HEK293T (cell line): Measurements from ENCODE around the gene EEF2K.

ENCODE experiments used
- CTCF ChIA-PET: fragments of 350-600 bp; formaldehyde crosslinking; extraction: SDS; loops from one replicate; lab custom pipeline; 2021; ENCODE audit warnings: antibody characterized with exemption, inconsistent platforms; lab: Yijun Ruan, JAX
- POLR2A ChIA-PET: fragments of 350-600 bp; formaldehyde crosslinking; extraction: SDS; loops from one replicate; lab custom pipeline; 2020; ENCODE audit warnings: antibody characterized with exemption, inconsistent platforms; lab: Yijun Ruan, JAX
- DNase-seq: peaks from one replicate; pipeline ENCODE4 v3.0.0; 2012; ENCODE audit warnings: mixed read lengths; ENCODE audit errors: extremely low spot score
- ARNT ChIP-seq: fragments of 450-650 bp; IDR thresholded peaks from 2 replicates; pipeline ENCODE4 v1.6.1; 2017; ENCODE audit warnings: mild to moderate bottlenecking
- BHLHE40 ChIP-seq: fragments of 450-650 bp; IDR thresholded peaks from 2 replicates; pipeline ENCODE4 v1.6.1; 2016; ENCODE audit warnings: mild to moderate bottlenecking, moderate library complexity, borderline replicate concordance
- CTBP1 ChIP-seq: fragments of 450-650 bp; IDR thresholded peaks from 2 replicates; pipeline ENCODE4 v1.6.1; 2016; ENCODE audit warnings: borderline replicate concordance
- ELF4 ChIP-seq: fragments of 450-650 bp; IDR thresholded peaks from 2 replicates; pipeline ENCODE4 v1.6.1; 2017; ENCODE audit warnings: antibody characterized with exemption
- FOXA1 ChIP-seq: fragments of 450-650 bp; IDR thresholded peaks from 2 replicates; pipeline ENCODE4 v1.6.1; 2016; ENCODE audit warnings: mild to moderate bottlenecking
- FOXK2 ChIP-seq: fragments of 450-650 bp; IDR thresholded peaks from 2 replicates; pipeline ENCODE4 v1.6.1; 2016; ENCODE audit warnings: mild to moderate bottlenecking
- FOXM1 ChIP-seq: fragments of 450-650 bp; IDR thresholded peaks from 2 replicates; pipeline ENCODE4 v1.6.1; 2017; ENCODE audit warnings: mild to moderate bottlenecking, borderline replicate concordance
- HDGF ChIP-seq: fragments of 450-650 bp; IDR thresholded peaks from 2 replicates; pipeline ENCODE4 v1.6.1; 2017; ENCODE audit warnings: antibody characterized with exemption, borderline replicate concordance
- L3MBTL2 ChIP-seq: fragments of 450-650 bp; conservative IDR thresholded peaks from 2 replicates; pipeline ENCODE4 v1.6.1; 2016; ENCODE audit warnings: mild to moderate bottlenecking
- LEF1 ChIP-seq: fragments of 450-650 bp; IDR thresholded peaks from 2 replicates; pipeline ENCODE4 v1.6.1; 2017; ENCODE audit warnings: mild to moderate bottlenecking, borderline replicate concordance
- NFRKB ChIP-seq: fragments of 450-650 bp; IDR thresholded peaks from 2 replicates; pipeline ENCODE4 v1.6.1; 2016; ENCODE audit warnings: mild to moderate bottlenecking, moderate library complexity
- PKNOX1 ChIP-seq: fragments of 450-650 bp; IDR thresholded peaks from 2 replicates; pipeline ENCODE4 v1.6.1; 2016
- SP1 ChIP-seq: fragments of 450-650 bp; IDR thresholded peaks from 2 replicates; pipeline ENCODE4 v1.6.1; 2017
- SUZ12 ChIP-seq: fragments of 450-650 bp; IDR thresholded peaks from 2 replicates; pipeline ENCODE4 v1.6.1; 2016; ENCODE audit warnings: mild to moderate bottlenecking
- TARDBP ChIP-seq: fragments of 450-650 bp; IDR thresholded peaks from 2 replicates; pipeline ENCODE4 v1.6.1; 2016
- ZNF384 ChIP-seq: fragments of 450-650 bp; IDR thresholded peaks from 2 replicates; pipeline ENCODE4 v1.6.1; 2016

The EEF2K gene

GRCh38 chr16:22255335-22255734 is 49.3 kb downstream of the EEF2K start:
- ChIA-PET POLR2A (no interaction called here), CTCF (no interaction called here)
- no peak for TF ChIP-seq FOXA1
- TF ChIP-seq ELF4 = no peak
- no peak for TF ChIP-seq CTBP1
- no peak for TF ChIP-seq ARNT
- TF ChIP-seq SUZ12 = no peak
- DNase-seq = no peak

GRCh38 chr16:22257440-22257839 is 51.4 kb downstream of the EEF2K start:
- DNase-seq = no peak
- ChIA-PET POLR2A (no interaction called here), CTCF (interaction anchor here (0.5 kb wide), 1 partner anchor 158 kb away, joined by 4 read pairs; no protein-coding TSS in a partner anchor)
- TF ChIP-seq BHLHE40 = no peak
- TF ChIP-seq SP1 = no peak
- TF ChIP-seq FOXM1 = no peak
- TF ChIP-seq CTBP1 = no peak
- TF ChIP-seq ELF4 = no peak
- no peak for TF ChIP-seq PKNOX1
- no peak for TF ChIP-seq HDGF
- no peak for TF ChIP-seq SUZ12
- no peak for TF ChIP-seq LEF1
- TF ChIP-seq L3MBTL2 = no peak
- no peak for TF ChIP-seq FOXK2
- no peak for TF ChIP-seq TARDBP
- TF ChIP-seq ARNT = no peak
- TF ChIP-seq ZNF384 = no peak
- no peak for TF ChIP-seq NFRKB
- TF ChIP-seq FOXA1 = no peak

GRCh38 chr16:22260490-22260889 is 54.4 kb downstream of the EEF2K start:
- no peak for DNase-seq
- ChIA-PET CTCF (no interaction called here), POLR2A (no interaction called here)
- TF ChIP-seq L3MBTL2 (no peak), ZNF384 (no peak), ELF4 (no peak)

- CTCF ChIA-PET = no interaction called here
- TF ChIP-seq SUZ12 (no peak), ARNT (no peak), BHLHE40 (no peak), PKNOX1 (no peak), HDGF (no peak), SP1 (no peak), CTBP1 (no peak), L3MBTL2 (no peak), LEF1 (no peak), ELF4 (no peak), FOXA1 (no peak), TARDBP (no peak), ZNF384 (no peak), FOXM1 (no peak)
Observed at GRCh38 chr16:22262460-22262859, 56.4 kb downstream of the EEF2K start.

GRCh38 chr16:22264786-22265185 is 58.7 kb downstream of the EEF2K start:
- no peak for DNase-seq
- no peak for TF ChIP-seq FOXM1
- no peak for TF ChIP-seq SP1
- TF ChIP-seq HDGF = no peak
- no peak for TF ChIP-seq PKNOX1
- no peak for TF ChIP-seq LEF1
- TF ChIP-seq ARNT = no peak
- no peak for TF ChIP-seq SUZ12
- no peak for TF ChIP-seq FOXA1
- no peak for TF ChIP-seq CTBP1
- TF ChIP-seq ELF4 = no peak
- no peak for TF ChIP-seq FOXK2
- no peak for TF ChIP-seq NFRKB
- TF ChIP-seq L3MBTL2 = no peak
- ChIA-PET POLR2A (no interaction called here), CTCF (no interaction called here)

More at GRCh38 chr16:22262460-22262859, 56.4 kb downstream of the EEF2K start:
- no peak for DNase-seq
- POLR2A ChIA-PET = no interaction called here

GRCh38 chr16:22265351-22265750 is 59.3 kb downstream of the EEF2K start:
- TF ChIP-seq FOXA1 (no peak), HDGF (no peak), ZNF384 (no peak), NFRKB (no peak), SP1 (no peak), CTBP1 (no peak), ARNT (no peak), FOXK2 (no peak), SUZ12 (no peak), BHLHE40 (no peak), L3MBTL2 (no peak), PKNOX1 (no peak), FOXM1 (no peak)
- ChIA-PET POLR2A (interaction anchor here (0.6 kb wide), 1 partner anchor 9 kb away, joined by 4 read pairs; no protein-coding TSS in a partner anchor), CTCF (no interaction called here)
- no peak for DNase-seq

GRCh38 chr16:22266546-22266945 is 60.5 kb downstream of the EEF2K start:
- ChIA-PET CTCF (no interaction called here), POLR2A (no interaction called here)
- TF ChIP-seq NFRKB (no peak), LEF1 (no peak), PKNOX1 (no peak), BHLHE40 (no peak), FOXM1 (no peak), CTBP1 (no peak), ELF4 (no peak), FOXA1 (no peak), TARDBP (no peak), L3MBTL2 (no peak), ZNF384 (no peak), FOXK2 (no peak), ARNT (no peak), HDGF (no peak), SP1 (no peak)
- DNase-seq = no peak
